Endometrium (tissue), 2 donors: ENCODE data around the gene ATP11B.
"Not testable (repeated sequence)": the region's sequence is repeated elsewhere in the genome, so short reads cannot be mapped to it uniquely, and the experiment has no call there.

Experiments
- FAIRE-seq: peaks from 2 replicates; lab custom pipeline; 2012; peaks lifted over from hg19 to GRCh38; lab: Jason Lieb, UNC
- donor health status: control.
- donor health status: control.

ATP11B gene

GRCh38 chr3:182795389-182795782 lies 2.1 kb downstream of the ATP11B start:
- no peak for FAIRE-seq

- no peak for FAIRE-seq
These were observed 3.0 kb downstream of the ATP11B start for GRCh38 chr3:182796310-182796709.

GRCh38 chr3:182797876-182798275 lies 4.6 kb downstream of the ATP11B start:
- FAIRE-seq, result no peak

- FAIRE-seq, result not testable (repeated sequence)
These were observed 5.8 kb downstream of the ATP11B start for GRCh38 chr3:182799143-182799542.

- no peak for FAIRE-seq
These were observed 7.2 kb downstream of the ATP11B start for GRCh38 chr3:182800508-182800907.

GRCh38 chr3:182802413-182803390 lies 9.4 kb downstream of the ATP11B start:
- no peak for FAIRE-seq

- no peak for FAIRE-seq
These were observed 10.3 kb downstream of the ATP11B start for GRCh38 chr3:182803596-182803995.

GRCh38 chr3:182807061-182807460 lies 13.8 kb downstream of the ATP11B start:
- FAIRE-seq, result no peak

- no peak for FAIRE-seq
These were observed 14.9 kb downstream of the ATP11B start for GRCh38 chr3:182808041-182808770.

GRCh38 chr3:182809531-182809930 lies 16.2 kb downstream of the ATP11B start:
- FAIRE-seq, result no peak

GRCh38 chr3:182810574-182811268 lies 17.4 kb downstream of the ATP11B start:
- FAIRE-seq, result no peak

GRCh38 chr3:182811269-182811596 lies 17.9 kb downstream of the ATP11B start:
- no peak for FAIRE-seq

GRCh38 chr3:182812123-182812522 lies 18.8 kb downstream of the ATP11B start:
- no peak for FAIRE-seq

GRCh38 chr3:182814419-182815062 lies 21.2 kb downstream of the ATP11B start:
- FAIRE-seq, result no peak

- no peak for FAIRE-seq
These were observed 22.9 kb downstream of the ATP11B start for GRCh38 chr3:182816181-182816580.

- FAIRE-seq, result no peak
These were observed 25.1 kb downstream of the ATP11B start for GRCh38 chr3:182818296-182818978.

- no peak for FAIRE-seq
These were observed 28.1 kb downstream of the ATP11B start for GRCh38 chr3:182821221-182821981.

- FAIRE-seq, result not testable (repeated sequence)
These were observed 29.0 kb downstream of the ATP11B start for GRCh38 chr3:182822260-182822659.

- no peak for FAIRE-seq
These were observed 31.7 kb downstream of the ATP11B start for GRCh38 chr3:182824957-182825356.

- no peak for FAIRE-seq
These were observed 36.6 kb downstream of the ATP11B start for GRCh38 chr3:182829761-182830405.
